Psoas muscle (tissue), 8 donors: ENCODE data around the gene KLHL29. TPM values are rescaled to one million over a fixed set of nuclear protein-coding genes. Genes with fewer than 3 reads are reported as not detected.
A peak's percentile ranks its signal among the peaks of the same experiment; 100 is the strongest.

Source experiments
- ATAC-seq, 4 donors: fragments of 200-7000 bp; cut with Tn5 transposase; one replicate each; pipeline ENCODE4 v1.9.1; 2020; ENCODE audit warnings: moderate library complexity in 3 of 4, mild to moderate bottlenecking in 2 of 4
- DNase-seq, 2 donors: peaks; one replicate each; pipeline ENCODE4 v3.0.0-alpha.2; 2020
- H3K27ac ChIP-seq: fragments of 200-600 bp; one replicate; pipeline ENCODE4 v1.8.0; 2022
- H3K27me3 ChIP-seq, 3 donors: fragments of 200-600 bp in 1 of 3; one replicate each; pipeline versions ENCODE4 v1.6.1 to v1.8.0; 2013 to 2022; ENCODE audit warnings: low read length in 2 of 3, mild to moderate bottlenecking in 2 of 3, moderate library complexity in 1 of 3; ENCODE audit not compliant: insufficient read depth in 3 of 3
- H3K36me3 ChIP-seq, 2 donors: fragments of 200-600 bp in 1 of 2; one replicate each; pipeline versions ENCODE4 v1.6.1 to v1.8.0; 2013 to 2022; ENCODE audit warnings: low read depth in 1 of 2, mild to moderate bottlenecking in 1 of 2, moderate library complexity in 1 of 2; ENCODE audit not compliant: insufficient read depth in 1 of 2
- H3K4me1 ChIP-seq: fragments of 200-600 bp; one replicate; pipeline ENCODE4 v1.8.0; 2022
- H3K4me3 ChIP-seq: fragments of 200-600 bp; one replicate; pipeline ENCODE4 v1.8.0; 2022; ENCODE audit warnings: mild to moderate bottlenecking
- H3K9me3 ChIP-seq: fragments of 200-600 bp; one replicate; pipeline ENCODE4 v1.8.0; 2022
- WGBS, 3 donors: extraction: QIAGEN DNeasy Blood & Tissue Kit; methylation state at CpG; one replicate each; pipeline versions ENCODE4 v1.1.6 to v1.1.7; 2013; 5-methylcytosine and 5-hydroxymethylcytosine counted together
- intact Hi-C, 2 donors: fragments of 100-400 bp; cut with DNase I; formaldehyde crosslinking; loops; one replicate each; pipeline versions ENCODE4 v1.11.0 to v1.14.2; 2022
- polyA plus RNA-seq, 3 donors: library from polyadenylated mRNA; stranded (reverse); fragments of 200-250 nt; gene quantifications; one replicate each; pipeline ENCODE4 v1.2.3, GENCODE V29; 2013
- total RNA-seq, 4 donors: library from RNA; stranded (reverse); fragmentation: NEBNext Ultra II Directional in 2 of 4; extraction: Animal tissue kit (Norgen Biotek cat#: 25700) in 2 of 4; gene quantifications; one replicate each; pipeline versions ENCODE4 v1.2.1 to v1.2.4, GENCODE V29; 2021 to 2023
- TF ChIP-seq, protein P1 (sequence below): fragments of 200-600 bp; IDR thresholded peaks from one replicate; pipeline ENCODE4 v1.8.0; 2022; ENCODE audit warnings: antibody characterized with exemption
- donor health status: healthy with polysubstance abuse.
- donor health status: DM: no; HTN: no; CAD: no; lungs with moderate emphysema.
- donor health status: Bipolar disorder and iron deficiency.
- donor health status: healthy.
- donor health status: DM: yes; HTN: yes; CAD: no.
- donor health status: DM: no; HTN: no; CAD: no.
- donor health status: DM: no; HTN: no; CAD: no.
- donor health status: DM: yes; HTN: yes; CAD: no.

KLHL29 gene
- total and polyA plus RNA-seq, 7 donors = 4.4 to 14.1 (median 6.8) TPM

DNA sequence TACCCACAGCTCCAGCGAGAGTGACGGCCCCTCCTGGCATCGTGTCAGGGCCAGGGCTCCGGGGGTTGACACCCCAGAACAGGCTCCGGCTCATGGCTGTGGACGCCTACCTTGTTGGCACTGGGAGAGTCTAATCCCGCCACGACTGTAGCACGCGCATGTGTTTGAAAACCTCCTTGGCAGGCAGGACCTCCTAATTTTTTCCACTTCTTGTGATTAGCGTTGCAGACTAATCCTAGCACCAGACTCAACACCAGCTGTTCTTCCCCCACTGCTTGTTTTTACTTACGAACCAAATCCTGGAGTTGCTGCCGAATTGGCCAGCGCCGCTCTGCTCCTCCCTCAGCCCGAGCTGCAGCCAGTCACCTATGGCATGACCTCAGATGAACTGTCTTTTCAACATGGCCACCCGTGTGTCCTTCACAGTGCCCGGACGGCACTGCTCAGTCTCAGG, 110.7 kb downstream of the KLHL29 start:
- intact Hi-C loops = no loop called here
- ATAC-seq (peak; percentile 27 to 37 (median 33)), DNase-seq (peak in 1 of 2 donors; percentile 66)
- Histone ChIP-seq H3K4me1 (peaks cover 27% of the 10 kb centered on the region), H3K27me3 (no peaks in the 10 kb centered on the region), H3K4me3 (no peak overlapping the region), H3K36me3 (no peaks in the 10 kb centered on the region), H3K27ac (no peak overlapping the region), H3K9me3 (no peaks in the 10 kb centered on the region)
- TF ChIP-seq, protein P1, sequence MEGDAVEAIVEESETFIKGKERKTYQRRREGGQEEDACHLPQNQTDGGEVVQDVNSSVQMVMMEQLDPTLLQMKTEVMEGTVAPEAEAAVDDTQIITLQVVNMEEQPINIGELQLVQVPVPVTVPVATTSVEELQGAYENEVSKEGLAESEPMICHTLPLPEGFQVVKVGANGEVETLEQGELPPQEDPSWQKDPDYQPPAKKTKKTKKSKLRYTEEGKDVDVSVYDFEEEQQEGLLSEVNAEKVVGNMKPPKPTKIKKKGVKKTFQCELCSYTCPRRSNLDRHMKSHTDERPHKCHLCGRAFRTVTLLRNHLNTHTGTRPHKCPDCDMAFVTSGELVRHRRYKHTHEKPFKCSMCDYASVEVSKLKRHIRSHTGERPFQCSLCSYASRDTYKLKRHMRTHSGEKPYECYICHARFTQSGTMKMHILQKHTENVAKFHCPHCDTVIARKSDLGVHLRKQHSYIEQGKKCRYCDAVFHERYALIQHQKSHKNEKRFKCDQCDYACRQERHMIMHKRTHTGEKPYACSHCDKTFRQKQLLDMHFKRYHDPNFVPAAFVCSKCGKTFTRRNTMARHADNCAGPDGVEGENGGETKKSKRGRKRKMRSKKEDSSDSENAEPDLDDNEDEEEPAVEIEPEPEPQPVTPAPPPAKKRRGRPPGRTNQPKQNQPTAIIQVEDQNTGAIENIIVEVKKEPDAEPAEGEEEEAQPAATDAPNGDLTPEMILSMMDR = no peak
- 34 to 45% (median 36%) methylated on average over 19 of the region's 19 CpGs for WGBS, 3 donors

DNA sequence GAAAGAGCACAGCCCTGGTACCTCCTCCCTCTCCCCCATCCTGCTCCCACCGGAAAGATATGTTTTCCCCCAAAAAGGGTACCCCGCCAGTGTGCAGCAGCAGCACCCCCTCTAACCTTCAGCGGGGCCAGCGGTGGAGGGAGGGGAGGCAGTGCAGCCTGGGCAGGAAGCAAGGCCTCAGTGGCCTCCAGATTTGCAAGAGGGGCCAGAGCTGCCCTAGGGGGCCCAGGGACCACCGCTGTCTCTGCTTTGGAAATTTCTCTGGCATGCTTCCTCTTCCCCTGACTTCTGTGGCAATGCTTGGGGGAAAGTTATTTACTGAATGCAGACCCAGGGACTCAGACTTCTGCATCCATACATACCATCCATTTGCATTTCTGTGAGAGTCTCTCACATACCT, 111.5 kb downstream of the KLHL29 start:
- peaks cover 27% of the 10 kb centered on the region for H3K4me1 ChIP-seq
- no peak for DNase-seq
- H3K4me3 ChIP-seq = no peak overlapping the region
- intact Hi-C loops = no loop called here
- TF ChIP-seq, protein P1 = no peak
- ATAC-seq = no peak
- H3K27me3 ChIP-seq = no peaks in the 10 kb centered on the region
- no peak overlapping the region for H3K27ac ChIP-seq
- no peaks in the 10 kb centered on the region for H3K36me3 ChIP-seq
- 88 to 95% (median 89%) methylated on average over 5 of the region's 5 CpGs for WGBS, 3 donors
- no peaks in the 10 kb centered on the region for H3K9me3 ChIP-seq

DNA sequence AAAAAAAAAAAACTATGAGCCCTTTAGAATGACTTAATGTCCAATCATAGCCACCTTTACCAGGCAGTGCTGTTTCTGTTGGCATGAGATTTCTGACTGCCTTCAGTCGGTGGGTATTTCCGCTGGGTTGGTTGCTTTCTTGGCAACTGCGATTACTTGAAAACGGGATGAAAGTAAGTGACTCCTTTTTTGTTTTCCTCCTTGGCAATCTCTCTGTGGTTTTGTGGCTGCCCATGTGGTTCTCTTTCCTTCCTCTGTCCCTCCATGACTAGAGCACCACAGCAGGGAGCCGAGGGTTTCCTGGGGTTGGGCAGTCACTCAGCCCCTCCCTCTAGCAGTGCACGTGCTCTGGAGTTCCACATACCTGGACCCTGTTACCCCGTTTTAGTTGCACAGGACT, 112.1 kb downstream of the KLHL29 start:
- WGBS, 3 donors = 59 to 75% (median 72%) methylated on average over 7 of the region's 7 CpGs

DNA sequence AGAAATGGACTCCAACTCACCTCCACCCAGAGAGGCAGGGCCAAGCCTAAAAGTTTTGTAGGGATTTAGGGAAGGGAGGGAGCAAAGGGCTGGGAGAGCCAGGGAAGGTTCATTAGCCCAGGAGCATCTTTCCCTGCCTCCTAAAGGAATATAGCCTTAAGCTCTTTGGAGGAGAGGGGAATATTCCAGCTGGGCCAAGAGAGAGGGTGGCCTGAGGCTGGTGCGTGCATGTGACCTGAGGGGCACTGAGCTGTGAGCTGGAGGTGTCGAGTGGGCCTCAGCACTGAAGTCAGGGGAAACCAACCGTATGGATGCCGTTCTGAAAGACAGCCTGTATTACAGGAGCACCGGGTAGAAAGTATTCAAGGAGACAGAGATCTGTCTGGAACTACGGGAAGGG, 112.6 kb downstream of the KLHL29 start:
- Histone ChIP-seq H3K27me3 (no peaks in the 10 kb centered on the region), H3K27ac (no peak overlapping the region), H3K4me3 (no peak overlapping the region), H3K4me1 (peaks cover 27% of the 10 kb centered on the region), H3K36me3 (no peaks in the 10 kb centered on the region), H3K9me3 (no peaks in the 10 kb centered on the region)
- TF ChIP-seq, protein P1 = no peak
- 67 to 84% (median 78%) methylated on average over 6 of the region's 6 CpGs for WGBS, 3 donors
- intact Hi-C loops = no loop called here
- DNase-seq (peak in 1 of 2 donors; percentile 10), ATAC-seq (no peak)

More for the DNA sequence above, 112.1 kb downstream of the KLHL29 start:
- TF ChIP-seq, protein P1 = no peak
- no peak overlapping the region for H3K27ac ChIP-seq
- no peaks in the 10 kb centered on the region for H3K9me3 ChIP-seq
- no peaks in the 10 kb centered on the region for H3K27me3 ChIP-seq
- H3K4me1 ChIP-seq = peaks cover 27% of the 10 kb centered on the region
- intact Hi-C loops = no loop called here
- ATAC-seq = no peak
- H3K4me3 ChIP-seq = no peak overlapping the region
- no peaks in the 10 kb centered on the region for H3K36me3 ChIP-seq
- DNase-seq = peak in 1 of 2 donors; percentile 32

DNA sequence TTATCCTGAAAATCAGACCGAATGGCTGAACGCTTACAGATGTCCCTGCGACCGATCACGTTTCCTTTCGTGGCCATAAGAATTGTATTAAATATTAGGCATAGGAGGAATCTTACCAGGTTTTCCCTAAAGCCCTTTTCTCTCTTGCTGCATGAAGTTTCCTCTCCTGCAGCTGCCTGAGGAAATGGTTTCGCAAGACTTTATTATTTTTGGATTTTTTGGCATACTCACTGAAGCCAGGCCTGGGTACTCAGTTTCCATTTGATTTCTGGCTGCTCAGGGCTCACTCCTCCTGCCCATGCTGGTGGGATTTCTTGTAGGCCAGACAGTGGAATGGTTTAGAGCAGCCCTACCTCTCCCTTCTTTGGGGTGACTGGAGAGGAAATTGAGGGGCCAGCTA, 114.0 kb downstream of the KLHL29 start:
- Histone ChIP-seq H3K27ac (peak overlapping the region; percentile 70), H3K36me3 (no peaks in the 10 kb centered on the region), H3K4me1 (peaks cover 27% of the 10 kb centered on the region), H3K9me3 (no peaks in the 10 kb centered on the region), H3K4me3 (no peak overlapping the region), H3K27me3 (no peaks in the 10 kb centered on the region)
- ATAC-seq = peak in 1 of 4 donors; percentile 40
- TF ChIP-seq, protein P1 = no peak
- peak in 1 of 2 donors; percentile 25 for DNase-seq
- intact Hi-C loops = no loop called here
- 54 to 81% (median 61%) methylated on average over 7 of the region's 7 CpGs for WGBS, 3 donors
